Psoas muscle (tissue), 8 donors: Measurements from ENCODE around the gene VGLL4. TPM values are rescaled to one million over a fixed set of nuclear protein-coding genes. Genes with fewer than 3 reads are reported as not detected.

ENCODE experiments used
- ATAC-seq, 4 donors: fragments of 200-7000 bp; cut with Tn5 transposase; one replicate each; pipeline ENCODE4 v1.9.1; 2020; ENCODE audit warnings: moderate library complexity in 3 of 4, mild to moderate bottlenecking in 2 of 4
- DNase-seq, 2 donors: peaks; one replicate each; pipeline ENCODE4 v3.0.0-alpha.2; 2020
- H3K27ac ChIP-seq: fragments of 200-600 bp; one replicate; pipeline ENCODE4 v1.8.0; 2022
- H3K27me3 ChIP-seq, 3 donors: fragments of 200-600 bp in 1 of 3; one replicate each; pipeline versions ENCODE4 v1.6.1 to v1.8.0; 2013 to 2022; ENCODE audit warnings: low read length in 2 of 3, mild to moderate bottlenecking in 2 of 3, moderate library complexity in 1 of 3; ENCODE audit not compliant: insufficient read depth in 3 of 3
- H3K36me3 ChIP-seq, 2 donors: fragments of 200-600 bp in 1 of 2; one replicate each; pipeline versions ENCODE4 v1.6.1 to v1.8.0; 2013 to 2022; ENCODE audit warnings: low read depth in 1 of 2, mild to moderate bottlenecking in 1 of 2, moderate library complexity in 1 of 2; ENCODE audit not compliant: insufficient read depth in 1 of 2
- H3K4me1 ChIP-seq: fragments of 200-600 bp; one replicate; pipeline ENCODE4 v1.8.0; 2022
- H3K4me3 ChIP-seq: fragments of 200-600 bp; one replicate; pipeline ENCODE4 v1.8.0; 2022; ENCODE audit warnings: mild to moderate bottlenecking
- H3K9me3 ChIP-seq: fragments of 200-600 bp; one replicate; pipeline ENCODE4 v1.8.0; 2022
- CTCF ChIP-seq: fragments of 200-600 bp; IDR thresholded peaks from one replicate; pipeline ENCODE4 v1.8.0; 2022; ENCODE audit warnings: antibody characterized with exemption
- WGBS, 3 donors: extraction: QIAGEN DNeasy Blood & Tissue Kit; methylation state at CpG; one replicate each; pipeline versions ENCODE4 v1.1.6 to v1.1.7; 2013; 5-methylcytosine and 5-hydroxymethylcytosine counted together
- intact Hi-C, 2 donors: fragments of 100-400 bp; cut with DNase I; formaldehyde crosslinking; loops; one replicate each; pipeline versions ENCODE4 v1.11.0 to v1.14.2; 2022
- polyA plus RNA-seq, 3 donors: library from polyadenylated mRNA; stranded (reverse); fragments of 200-250 nt; gene quantifications; one replicate each; pipeline ENCODE4 v1.2.3, GENCODE V29; 2013
- total RNA-seq, 4 donors: library from RNA; stranded (reverse); fragmentation: NEBNext Ultra II Directional in 2 of 4; extraction: Animal tissue kit (Norgen Biotek cat#: 25700) in 2 of 4; gene quantifications; one replicate each; pipeline versions ENCODE4 v1.2.1 to v1.2.4, GENCODE V29; 2021 to 2023
- donor health status: healthy with polysubstance abuse.
- donor health status: DM: no; HTN: no; CAD: no; lungs with moderate emphysema.
- donor health status: Bipolar disorder and iron deficiency.
- donor health status: healthy.
- donor health status: DM: yes; HTN: yes; CAD: no.
- donor health status: DM: no; HTN: no; CAD: no.
- donor health status: DM: no; HTN: no; CAD: no.
- donor health status: DM: yes; HTN: yes; CAD: no.

Gene VGLL4
- total and polyA plus RNA-seq, 7 donors = 8.0 to 14.8 (median 11.7) TPM

- Histone ChIP-seq H3K27ac (peak overlapping the region; percentile 93), H3K4me3 (peak overlapping the region; percentile 53), H3K36me3 (peaks cover 0 to 17% of the 10 kb centered on the region in 2 donors), H3K9me3 (no peaks in the 10 kb centered on the region), H3K4me1 (peaks cover 44% of the 10 kb centered on the region), H3K27me3 (no peaks in the 10 kb centered on the region)
- DNase-seq (peak; percentile 85 to 93), ATAC-seq (peak; percentile 85 to 92 (median 90))
- intact Hi-C loops = loop anchor here (2.0 to 5.0 kb wide), 2 partner anchors 75 kb away; partner anchors contain the start of gene VGLL4 (in 2 of the 2)
- WGBS, 3 donors = 56 to 81% (median 67%) methylated on average over 27 of the region's 27 CpGs
- TF ChIP-seq CTCF = no peak
Measured at GRCh38 chr3:11567516-11568467, 75.9 kb downstream of the VGLL4 start.

- DNase-seq (no peak), ATAC-seq (no peak)
- H3K4me1 ChIP-seq = peaks cover 44% of the 10 kb centered on the region
- no peaks in the 10 kb centered on the region for H3K27me3 ChIP-seq
- 89 to 94% (median 90%) methylated on average over 17 of the region's 17 CpGs for WGBS, 3 donors
- no peak overlapping the region for H3K4me3 ChIP-seq
- intact Hi-C loops = loop anchor here in 1 of 2 donors (5.0 kb wide), 1 partner anchor 75 kb away; the partner anchor contains the start of gene VGLL4
- no peak for TF ChIP-seq CTCF
- peak overlapping the region; percentile 93 for H3K27ac ChIP-seq
- peaks cover 0 to 24% of the 10 kb centered on the region in 2 donors for H3K36me3 ChIP-seq
- H3K9me3 ChIP-seq = no peaks in the 10 kb centered on the region
Measured at GRCh38 chr3:11566916-11567315, 76.8 kb downstream of the VGLL4 start.

GRCh38 chr3:11566478-11566877 lies 77.2 kb downstream of the VGLL4 start:
- 94 to 96% (median 95%) methylated on average over 20 of the region's 20 CpGs for WGBS, 3 donors
- Histone ChIP-seq H3K36me3 (peaks cover 0 to 24% of the 10 kb centered on the region in 2 donors), H3K9me3 (no peaks in the 10 kb centered on the region), H3K4me1 (peaks cover 44% of the 10 kb centered on the region), H3K27me3 (no peaks in the 10 kb centered on the region), H3K4me3 (no peak overlapping the region), H3K27ac (no peak overlapping the region)
- no peak for TF ChIP-seq CTCF
- DNase-seq (no peak), ATAC-seq (no peak)
- intact Hi-C loops = loop anchor here in 1 of 2 donors (5.0 kb wide), 1 partner anchor 76 kb away; the partner anchor contains the start of gene VGLL4

GRCh38 chr3:11565932-11566331 lies 77.8 kb downstream of the VGLL4 start:
- no peak for ATAC-seq
- H3K4me1 ChIP-seq = peaks cover 43% of the 10 kb centered on the region
- H3K4me3 ChIP-seq = no peak overlapping the region
- peaks cover 0 to 24% of the 10 kb centered on the region in 2 donors for H3K36me3 ChIP-seq
- no peak for DNase-seq
- WGBS, 3 donors = 97 to 99% (median 98%) methylated on average over 9 of the region's 9 CpGs
- no peaks in the 10 kb centered on the region for H3K27me3 ChIP-seq
- no peaks in the 10 kb centered on the region for H3K9me3 ChIP-seq
- no peak for TF ChIP-seq CTCF
- intact Hi-C loops = loop anchor here in 1 of 2 donors (5.0 kb wide), 1 partner anchor 76 kb away; the partner anchor contains the start of gene VGLL4
- H3K27ac ChIP-seq = no peak overlapping the region
